NCI-H345 treated with DMSO at 0.1 percent for 48 hours (cell line): ENCODE data around the gene CTAGE9.
"Not testable (repeated sequence)": the region's sequence is repeated elsewhere in the genome, so short reads cannot be mapped to it uniquely, and the experiment has no call there.

Experiments used
- DNase-seq: peaks from one replicate; lab custom pipeline; 2025; ENCODE audit not compliant: unreplicated experiment; lab: John Stamatoyannopoulos, UW

CTAGE9 gene, protein sequence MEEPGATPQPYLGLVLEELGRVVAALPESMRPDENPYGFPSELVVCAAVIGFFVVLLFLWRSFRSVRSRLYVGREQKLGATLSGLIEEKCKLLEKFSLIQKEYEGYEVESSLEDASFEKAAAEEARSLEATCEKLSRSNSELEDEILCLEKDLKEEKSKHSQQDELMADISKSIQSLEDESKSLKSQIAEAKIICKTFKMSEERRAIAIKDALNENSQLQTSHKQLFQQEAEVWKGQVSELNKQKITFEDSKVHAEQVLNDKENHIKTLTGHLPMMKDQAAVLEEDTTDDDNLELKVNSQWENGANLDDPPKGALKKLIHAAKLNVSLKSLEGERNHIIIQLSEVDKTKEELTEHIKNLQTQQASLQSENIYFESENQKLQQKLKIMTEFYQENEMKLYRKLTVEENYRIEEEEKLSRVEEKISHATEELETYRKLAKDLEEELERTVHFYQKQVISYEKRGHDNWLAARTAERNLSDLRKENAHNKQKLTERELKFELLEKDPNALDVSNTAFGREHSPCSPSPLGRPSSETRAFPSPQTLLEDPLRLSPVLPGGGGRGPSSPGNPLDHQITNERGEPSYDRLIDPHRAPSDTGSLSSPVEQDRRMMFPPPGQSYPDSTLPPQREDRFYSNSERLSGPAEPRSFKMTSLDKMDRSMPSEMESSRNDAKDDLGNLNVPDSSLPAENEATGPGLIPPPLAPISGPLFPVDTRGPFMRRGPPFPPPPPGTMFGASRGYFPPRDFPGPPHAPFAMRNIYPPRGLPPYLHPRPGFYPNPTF

DNA sequence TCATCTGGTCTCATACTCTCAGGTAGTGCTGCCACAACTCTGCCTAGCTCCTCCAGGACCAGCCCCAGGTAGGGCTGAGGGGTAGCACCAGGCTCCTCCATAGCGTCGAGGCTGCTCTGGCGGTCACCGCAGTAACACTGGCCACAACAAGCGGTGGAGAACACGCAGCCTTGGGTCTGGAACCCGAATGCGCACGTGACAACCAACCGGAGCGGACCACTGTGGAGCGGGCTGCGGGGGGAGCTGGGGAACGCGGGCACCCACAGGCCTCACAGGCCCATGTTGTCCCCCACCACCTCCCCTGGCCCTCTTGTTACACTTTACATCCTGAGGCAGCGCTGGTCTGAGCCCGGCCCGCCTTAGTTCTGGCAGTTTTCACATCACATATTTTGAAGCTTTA, at the start of gene CTAGE9:
TSS of gene CTAGE9 (minus strand) at position 101 of the 400 bp plus-strand sequence. CDS start at position 101, 0 bp downstream.
- not testable (repeated sequence) for DNase-seq

DNA sequence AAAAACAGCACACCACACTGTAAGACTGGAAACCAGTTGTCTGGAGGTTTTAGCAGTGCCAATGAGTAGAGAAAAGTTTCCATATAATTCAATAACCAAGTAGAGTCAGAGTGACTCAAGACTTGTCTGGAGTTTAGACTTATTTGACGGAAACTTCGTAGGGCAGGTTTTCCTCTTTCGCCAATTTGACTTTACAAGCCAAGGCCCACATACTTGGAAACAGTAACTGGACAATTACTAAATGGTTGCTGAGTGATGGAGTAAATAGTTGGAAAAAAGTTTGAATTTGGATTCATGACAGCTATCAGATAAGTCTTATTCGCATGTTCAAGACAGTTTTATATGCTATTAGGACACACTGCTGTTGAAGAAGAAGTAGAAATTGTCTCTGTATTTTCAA, 48.1 kb upstream of the CTAGE9 start:
- DNase-seq = no peak

DNA sequence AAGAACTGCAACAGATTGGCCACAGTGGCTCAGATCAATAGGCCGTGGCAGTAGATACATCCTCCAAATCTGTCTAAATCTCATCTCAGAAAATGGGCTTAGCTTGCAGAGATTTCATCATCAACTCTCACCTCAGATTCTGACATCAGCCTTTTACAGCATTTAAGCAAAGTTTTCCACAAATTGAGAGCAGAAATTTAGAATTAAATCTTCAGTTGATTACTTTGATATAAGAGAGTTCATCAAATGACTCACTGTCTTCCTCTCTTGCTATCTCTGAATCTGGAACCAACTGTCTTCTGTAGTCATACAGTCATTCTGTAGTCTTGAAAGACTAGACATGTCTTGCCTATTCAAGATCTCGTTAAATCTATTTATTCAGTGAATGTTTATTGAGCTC, 45.2 kb upstream of the CTAGE9 start:
- DNase-seq = no peak

DNA sequence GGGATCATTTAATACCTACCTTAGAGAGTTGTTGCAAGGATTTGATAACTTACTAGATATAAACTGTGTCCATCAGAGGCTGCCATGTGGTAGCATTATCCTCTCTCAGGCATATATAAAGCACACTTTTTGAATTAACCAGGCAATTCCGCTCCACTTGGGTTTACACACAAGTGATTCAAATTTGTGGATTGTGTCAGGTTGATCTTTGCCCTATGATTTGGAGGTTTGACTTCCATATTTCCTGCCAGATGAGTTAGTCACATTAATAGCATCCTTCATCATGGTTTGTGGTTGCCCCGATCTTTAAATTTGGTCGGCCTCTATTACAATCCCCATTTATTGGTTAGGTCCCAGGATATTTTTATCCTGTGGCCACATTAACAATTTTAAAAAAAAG, 44.8 kb upstream of the CTAGE9 start:
- DNase-seq = no peak

DNA sequence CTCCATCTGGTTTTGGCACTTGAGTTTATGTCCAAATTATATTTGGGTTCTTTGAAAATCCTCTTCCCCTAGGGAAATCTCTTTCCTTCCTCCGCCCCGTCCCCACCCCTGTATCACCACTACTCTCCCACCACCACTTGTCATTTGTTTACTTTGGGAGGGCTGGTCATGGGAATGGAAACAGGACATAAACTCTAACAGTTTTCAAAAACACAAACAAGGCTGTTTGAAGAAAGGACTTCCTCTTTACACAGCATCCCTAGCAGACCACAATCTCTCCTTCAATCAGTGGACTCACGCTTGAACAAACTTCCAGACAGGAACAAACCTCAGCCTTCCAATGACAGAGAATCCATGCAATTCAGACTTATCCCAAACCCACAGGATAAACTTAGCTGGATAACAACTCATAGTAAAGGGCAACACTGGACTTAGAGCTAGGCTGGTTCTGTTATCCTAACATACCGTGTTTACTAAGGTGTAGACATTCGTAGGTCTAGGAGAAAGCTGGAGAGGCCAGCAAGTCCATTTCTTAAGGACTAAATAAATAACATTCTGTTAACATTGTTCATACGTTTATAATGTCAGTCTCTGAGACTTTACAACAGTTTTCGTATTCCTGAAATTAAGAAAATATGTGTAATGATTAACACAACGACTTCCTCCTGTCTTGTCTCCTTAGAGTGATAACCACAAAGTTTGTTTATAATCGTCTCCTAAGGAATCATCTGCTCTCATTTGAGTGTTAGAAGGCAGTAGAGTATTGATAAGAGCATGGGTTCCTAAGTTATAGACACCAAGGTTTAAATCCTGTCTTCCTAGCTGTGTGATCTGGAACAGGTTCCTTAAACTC, 44.1 kb upstream of the CTAGE9 start:
- no peak for DNase-seq

DNA sequence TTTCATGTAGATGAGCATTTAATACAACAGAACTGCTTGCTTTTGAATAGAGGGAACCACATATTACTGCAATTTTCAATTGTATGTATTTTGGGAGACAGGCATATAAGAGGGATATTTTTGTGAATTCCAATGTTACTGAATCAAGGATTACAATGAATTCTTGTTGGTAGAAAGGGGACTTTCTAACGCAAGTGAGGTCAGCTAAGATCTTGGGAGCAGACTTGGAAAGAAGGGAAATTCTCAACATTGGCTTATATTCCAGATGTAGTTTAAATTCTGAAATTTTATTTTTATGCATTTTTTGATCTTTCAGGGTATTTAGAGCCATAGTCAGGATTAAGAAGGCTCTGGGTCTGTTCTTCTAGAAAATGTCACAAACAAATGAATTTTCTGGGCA, 43.3 kb upstream of the CTAGE9 start:
- DNase-seq = no peak

DNA sequence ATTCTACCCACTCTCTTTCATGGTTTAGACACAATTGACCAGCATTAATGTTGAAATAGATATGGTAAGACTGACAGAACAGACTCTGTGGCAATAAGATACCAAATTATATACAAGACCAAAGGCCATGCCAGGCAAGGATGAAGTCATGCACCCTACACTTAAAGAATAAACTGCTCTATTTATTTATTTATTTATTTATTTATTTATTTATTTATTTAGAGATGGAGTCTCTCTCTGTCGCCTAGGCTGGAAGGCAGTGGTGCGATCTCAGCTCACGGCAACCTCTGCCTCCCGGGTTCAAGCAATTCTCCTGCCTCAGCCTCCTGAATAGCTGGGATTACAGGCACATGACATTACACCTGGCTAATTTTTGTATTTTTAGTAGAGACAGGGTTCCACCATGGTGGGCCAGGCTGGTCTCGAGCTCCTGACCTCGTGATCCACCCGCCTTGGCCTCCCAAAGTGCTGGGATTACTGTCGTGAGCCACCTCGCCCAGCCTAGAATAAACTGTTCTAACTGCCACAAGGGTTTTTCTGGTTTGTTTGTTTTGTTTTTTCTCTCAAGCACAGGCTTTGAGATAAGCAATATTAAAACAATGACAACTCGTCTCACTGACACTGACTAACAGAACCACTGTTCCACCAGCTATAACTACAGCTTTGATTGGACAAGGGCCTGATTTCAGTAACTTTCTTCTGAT, 40.3 kb upstream of the CTAGE9 start:
- not testable (repeated sequence) for DNase-seq

DNA sequence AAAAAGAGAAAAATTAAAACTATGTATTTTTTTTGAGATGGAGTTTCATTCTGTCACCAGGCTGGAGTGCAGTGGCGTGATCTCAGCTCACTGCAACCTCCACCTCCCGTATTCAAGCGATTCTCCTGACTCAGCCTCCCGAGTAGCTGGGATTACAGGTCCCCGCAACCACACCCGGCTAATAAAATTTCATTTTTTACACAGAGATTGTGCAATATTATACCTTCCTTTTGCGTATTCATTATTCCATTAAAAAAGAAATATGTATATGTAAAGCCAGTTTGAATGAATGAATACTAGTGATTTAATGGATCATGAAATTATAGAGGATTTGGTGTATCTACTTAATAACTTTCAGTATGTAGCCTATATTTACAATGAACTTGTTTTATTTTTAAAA, 38.2 kb upstream of the CTAGE9 start:
- DNase-seq = no peak

DNA sequence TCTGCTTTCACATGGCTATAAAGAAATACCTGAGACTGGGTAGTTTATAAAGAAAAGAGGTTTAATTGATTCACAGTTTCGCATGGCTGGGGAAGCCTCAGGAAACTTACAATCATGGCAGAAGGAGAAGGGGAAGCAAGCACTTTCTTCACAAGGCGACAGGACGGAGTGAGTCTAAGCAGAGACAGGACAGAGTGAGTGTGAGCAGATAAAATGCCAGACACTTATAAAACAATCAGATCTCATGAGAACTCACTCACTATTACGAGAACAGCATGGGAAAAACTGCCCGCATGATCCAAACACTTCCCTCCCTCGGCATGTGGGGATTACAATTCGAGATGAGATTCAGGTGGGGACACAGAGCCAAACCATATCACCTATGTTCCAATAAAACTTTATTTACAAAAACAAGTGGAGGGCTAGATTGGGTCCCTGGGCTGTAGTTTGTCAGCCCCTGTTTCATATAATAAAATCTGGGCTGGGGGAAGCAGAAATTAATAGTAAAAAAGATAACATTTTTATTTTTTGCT, 37.1 kb upstream of the CTAGE9 start:
- no peak for DNase-seq

DNA sequence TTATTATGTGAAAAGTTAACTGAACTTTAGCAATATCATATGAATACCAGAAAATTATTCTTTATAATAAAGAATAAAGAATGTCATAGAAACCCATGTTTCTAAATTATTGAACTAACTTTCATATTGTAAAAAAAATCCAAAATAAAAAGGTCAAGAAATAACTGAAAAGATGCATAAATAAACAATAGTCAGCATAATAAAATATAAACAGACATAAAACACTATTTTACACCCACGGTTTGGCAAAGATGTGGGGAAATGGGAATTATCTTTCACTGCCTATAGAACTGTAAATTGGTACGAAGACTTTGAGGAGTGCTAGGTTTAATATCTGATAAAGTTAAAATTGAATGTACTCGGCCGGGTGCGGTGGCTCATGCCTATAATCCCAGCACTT, 34.7 kb upstream of the CTAGE9 start:
- no peak for DNase-seq

DNA sequence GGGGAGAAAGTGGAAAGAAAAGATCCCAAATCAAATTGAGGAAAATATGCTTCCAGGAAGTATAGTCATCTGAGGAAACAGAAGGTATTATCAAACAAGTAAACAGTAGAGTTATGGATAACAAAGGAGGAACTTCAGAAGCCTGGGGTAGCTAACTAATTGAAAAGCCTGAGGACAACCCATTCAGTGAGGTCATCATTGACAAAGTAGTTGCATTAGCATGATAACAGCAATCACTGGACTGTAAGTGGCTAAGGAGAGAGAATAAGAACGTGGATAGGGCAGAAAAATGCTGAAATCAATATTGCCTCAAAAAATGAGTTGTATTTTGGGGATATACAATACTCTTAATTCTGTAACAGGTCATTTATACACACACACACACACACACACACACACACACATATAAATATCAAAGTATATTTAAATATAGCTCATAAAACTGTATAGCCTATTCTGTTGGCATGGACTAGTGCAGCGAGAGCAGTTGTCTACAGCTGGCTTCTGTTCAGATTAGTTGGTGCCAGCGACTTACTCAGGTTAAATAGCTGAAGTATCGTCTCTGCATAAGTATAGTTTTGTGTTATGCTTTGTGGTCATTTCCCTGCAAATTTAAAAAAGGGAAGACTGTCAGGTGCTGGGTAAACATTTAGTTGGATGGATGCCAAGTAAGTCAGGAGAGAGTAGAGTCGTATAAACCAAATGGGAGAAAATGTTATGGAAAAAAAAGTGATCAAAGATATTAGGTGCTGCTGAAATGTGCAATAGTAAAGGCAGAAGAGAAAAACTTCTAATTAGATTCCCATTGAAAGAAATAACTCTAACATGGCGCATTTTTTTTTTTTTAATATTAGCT, 33.8 kb upstream of the CTAGE9 start:
- DNase-seq = peak; percentile 8

DNA sequence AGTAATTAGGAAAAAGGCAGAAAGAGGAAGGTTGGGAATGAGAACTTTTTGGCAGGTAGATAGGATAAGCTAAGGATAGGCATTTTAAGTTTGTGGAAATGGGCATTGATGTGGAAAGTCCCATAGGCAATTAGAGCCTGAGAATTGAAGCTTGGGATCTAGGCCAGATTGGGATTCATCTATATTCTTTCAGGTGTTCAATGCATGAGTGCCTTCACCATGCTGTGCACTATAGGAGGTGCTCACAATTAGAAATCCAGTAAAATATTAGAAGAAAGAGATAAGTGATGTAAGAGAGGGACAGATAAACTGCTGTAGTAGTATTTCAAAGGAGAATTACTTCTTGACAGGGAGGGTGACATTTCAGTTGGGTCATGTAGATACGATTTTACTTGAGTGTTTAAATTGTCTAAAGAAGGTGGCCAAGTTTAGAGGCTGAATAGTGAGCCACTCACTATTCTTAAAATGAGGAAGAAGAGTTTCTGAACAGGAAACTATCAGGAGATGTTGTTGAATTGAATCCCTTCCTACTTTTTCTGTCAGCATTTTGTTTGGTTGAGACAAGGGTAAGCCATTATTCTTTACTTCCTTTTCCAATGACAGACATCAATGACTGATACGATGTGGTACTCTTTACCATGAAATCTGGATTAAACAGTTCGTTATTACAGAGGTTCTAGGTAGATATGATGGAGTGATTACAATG, 31.0 kb upstream of the CTAGE9 start:
- no peak for DNase-seq

DNA sequence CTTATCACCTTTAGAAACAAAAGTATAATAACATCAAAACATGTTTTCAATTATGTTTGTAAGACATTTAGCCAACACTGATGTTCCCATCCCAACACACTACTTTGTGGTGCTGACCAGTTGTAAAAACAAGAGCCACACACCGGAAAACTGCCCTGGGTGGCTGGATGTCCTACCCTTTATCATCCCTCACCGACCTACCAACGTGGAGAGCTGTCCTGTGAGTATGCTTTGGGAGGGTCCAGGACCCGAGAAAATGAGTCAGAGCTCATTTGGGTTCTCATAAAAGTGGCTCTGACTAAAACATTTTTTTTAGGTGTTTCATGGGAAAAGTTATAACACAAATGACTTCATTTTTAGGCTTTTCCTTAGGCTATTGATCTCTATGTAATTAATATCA, 29.3 kb upstream of the CTAGE9 start:
- DNase-seq = no peak

DNA sequence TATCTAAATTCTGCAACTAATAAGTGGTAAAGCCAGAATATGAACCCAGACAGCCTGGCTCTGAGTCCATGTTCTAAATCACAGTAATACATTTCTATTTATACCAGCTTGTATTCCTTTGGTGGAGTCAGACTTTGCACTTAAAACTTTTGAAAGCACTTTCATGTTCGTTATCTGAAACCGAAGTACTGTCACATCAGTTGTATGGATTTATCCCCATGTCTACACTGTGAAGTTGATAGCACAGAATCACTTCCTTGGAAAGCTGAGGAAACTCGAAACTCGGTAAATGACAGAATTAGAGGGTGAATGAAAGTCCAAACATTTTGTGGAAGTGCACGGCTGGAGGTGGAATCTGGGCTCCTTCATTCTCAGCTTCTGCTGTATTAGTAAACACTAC, 28.3 kb upstream of the CTAGE9 start:
- no peak for DNase-seq

DNA sequence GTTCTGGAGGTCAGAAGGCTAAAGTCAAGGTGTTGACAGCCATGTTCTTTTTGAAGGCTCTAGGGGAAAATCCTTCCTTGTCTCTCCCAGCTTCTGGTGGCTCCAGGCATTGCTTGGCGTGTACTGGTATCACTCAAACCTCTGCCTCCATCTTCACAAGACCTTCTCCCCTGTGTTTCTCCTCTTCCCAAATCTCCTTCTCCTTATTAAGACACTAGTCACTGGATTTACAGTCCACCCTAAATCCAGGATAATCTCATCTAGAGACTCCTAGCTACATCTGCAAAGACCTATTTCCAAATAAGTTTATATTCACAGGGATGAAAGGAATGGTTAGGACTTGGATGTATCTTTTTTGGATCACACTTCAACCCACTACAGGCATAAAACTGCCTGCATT, 26.0 kb upstream of the CTAGE9 start:
- DNase-seq = no peak

DNA sequence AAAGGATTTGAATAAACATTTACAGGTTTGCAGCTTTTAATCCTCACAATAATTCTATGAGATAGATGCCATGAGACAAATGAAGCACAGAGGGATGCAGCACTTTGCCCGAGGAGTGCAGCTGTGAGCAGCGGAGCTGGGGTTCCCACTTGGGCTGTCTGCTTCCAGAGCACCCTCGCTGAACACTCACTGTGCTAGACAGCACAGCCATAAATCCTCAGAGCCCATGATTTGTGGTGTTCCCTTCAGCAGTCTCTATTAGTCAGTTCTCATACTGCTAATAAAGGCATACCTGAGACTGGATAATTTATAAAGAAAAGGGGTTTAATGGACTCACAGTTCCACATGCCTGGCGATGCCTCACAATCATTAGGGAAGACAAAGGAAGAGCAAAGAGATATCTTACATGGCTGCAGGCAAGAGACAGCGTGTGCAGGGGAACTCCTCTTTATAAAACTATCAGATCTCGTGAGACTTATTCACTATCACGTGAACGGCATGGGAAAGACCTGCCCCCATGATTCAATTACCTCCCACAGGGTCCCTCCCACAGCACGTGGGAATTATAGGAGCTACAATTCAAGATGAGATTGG, 25.3 kb upstream of the CTAGE9 start:
- no peak for DNase-seq

DNA sequence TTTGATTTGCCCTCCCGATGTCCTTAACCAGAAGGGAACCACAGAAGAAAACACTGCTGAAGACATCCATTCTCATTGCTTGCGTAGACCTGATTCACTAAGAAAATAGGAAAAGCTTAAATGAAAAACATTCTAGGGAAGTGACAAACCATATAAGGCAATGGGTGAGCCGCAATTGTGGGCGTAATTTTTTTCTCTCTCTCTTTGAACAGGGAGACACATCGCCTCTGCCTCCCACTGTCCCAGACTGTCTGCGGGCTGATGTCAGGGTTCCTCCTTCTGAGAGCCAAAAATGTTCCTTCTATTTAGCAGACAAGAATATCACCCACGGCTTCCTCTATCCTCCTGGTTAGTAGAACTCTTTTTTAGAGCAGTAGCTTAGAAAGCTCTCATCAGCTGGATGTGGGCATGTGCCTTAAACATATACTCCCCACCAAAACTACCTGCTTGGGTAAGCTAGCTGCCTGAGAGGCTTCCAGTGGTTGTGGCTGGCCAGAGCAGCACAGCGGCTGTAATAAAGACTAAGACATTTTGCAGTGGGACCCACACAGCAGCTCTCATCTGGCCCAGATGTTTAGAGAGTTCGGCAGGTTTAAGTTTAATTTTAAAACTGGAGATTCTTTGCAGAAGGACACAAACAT, 22.7 kb upstream of the CTAGE9 start:
- DNase-seq = no peak

DNA sequence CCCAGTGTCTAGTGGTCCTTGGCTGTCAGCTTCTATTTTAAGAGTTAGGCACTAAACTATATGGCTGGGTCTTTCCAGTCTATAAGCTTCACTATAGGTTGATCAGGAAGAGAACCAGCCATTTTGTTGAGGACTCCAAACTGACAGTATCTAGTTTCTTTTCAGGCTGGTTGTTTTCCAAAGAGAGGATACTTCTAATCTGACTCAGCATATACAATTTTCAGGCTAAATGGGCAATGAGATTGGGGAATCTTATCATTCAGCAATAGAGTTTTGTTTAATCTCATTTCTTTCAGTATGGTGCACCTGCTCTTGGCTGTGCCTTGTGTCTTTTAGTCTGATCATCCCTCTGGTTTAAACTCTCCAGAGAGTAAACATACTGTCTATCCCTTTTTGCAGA, 20.4 kb upstream of the CTAGE9 start:
- no peak for DNase-seq
